LNCAP (cell line): Measurements from ENCODE around the gene BCAR1.

Experiments used
- CTCF ChIP-seq: fragments of 450-650 bp; IDR thresholded peaks from 2 replicates; pipeline ENCODE4 v1.5.1; 2017; ENCODE audit warnings: mild to moderate bottlenecking

The BCAR1 gene

GRCh38 chr16:75236232-75236631, 15.2 kb downstream of the BCAR1 start:
- no peak for TF ChIP-seq CTCF

GRCh38 chr16:75235721-75236193, 15.7 kb downstream of the BCAR1 start:
- TF ChIP-seq CTCF = no peak

GRCh38 chr16:75234856-75235696, 16.3 kb downstream of the BCAR1 start:
- no peak for TF ChIP-seq CTCF

- no peak for TF ChIP-seq CTCF
Measured at GRCh38 chr16:75233611-75233938, 17.8 kb downstream of the BCAR1 start.

GRCh38 chr16:75231570-75231969, 19.9 kb downstream of the BCAR1 start:
- no peak for TF ChIP-seq CTCF

- TF ChIP-seq CTCF = no peak
Measured at GRCh38 chr16:75230471-75231110, 20.8 kb downstream of the BCAR1 start.

GRCh38 chr16:75229172-75230031, 22.0 kb downstream of the BCAR1 start:
- TF ChIP-seq CTCF = no peak
